Stimulated activated CD4-positive, alpha-beta T cell treated with anti-CD3 and anti-CD28 coated beads, TNF-alpha, amount 100 ng/mL, for 48 hours (primary cell): ENCODE data around the gene FRMD1.
"Not testable (repeated sequence)": the region's sequence is repeated elsewhere in the genome, so short reads cannot be mapped to it uniquely, and the experiment has no call there.

Source experiments
- DNase-seq, 3 donors: peaks; one replicate each; pipeline ENCODE4 v3.0.0-alpha.2; 2020; ENCODE audit warnings: low read depth in 3 of 3

Gene FRMD1

DNA sequence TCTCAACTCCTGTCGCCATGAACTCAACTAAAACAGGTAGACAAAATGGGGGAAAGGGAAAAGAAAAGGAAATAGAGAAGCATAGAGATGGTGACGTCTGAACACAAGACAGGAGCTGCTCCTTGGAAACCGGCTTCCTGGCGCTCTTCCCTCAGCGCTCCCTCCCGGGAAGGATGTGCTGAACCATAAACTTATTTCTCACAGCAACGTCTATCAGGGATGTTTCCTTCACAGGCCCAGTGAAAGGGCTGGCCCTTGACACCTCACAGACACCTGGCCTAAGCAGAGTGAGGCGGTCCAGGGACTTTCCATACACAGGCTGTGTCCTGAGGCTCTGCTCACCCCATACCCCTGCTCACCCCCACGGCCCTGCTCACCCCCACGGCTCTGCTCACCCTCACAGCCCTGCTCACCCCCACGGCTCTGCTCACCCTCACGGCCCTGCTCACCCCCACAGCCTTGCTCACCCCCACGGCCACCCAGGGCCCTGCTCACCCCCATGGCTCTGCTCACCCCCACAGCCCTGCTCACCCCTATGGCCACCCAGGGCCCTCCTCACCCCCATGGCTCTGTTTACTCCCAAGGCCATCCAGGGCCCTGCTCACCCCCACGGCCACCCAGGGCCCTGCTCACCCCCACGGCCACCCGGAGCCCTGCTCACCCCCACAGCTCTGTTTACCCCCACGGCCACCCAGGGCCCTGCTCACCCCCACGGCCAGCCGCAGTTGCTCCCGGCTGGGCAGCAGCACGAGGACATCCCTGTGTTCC is 653 bp downstream of the FRMD1 start:
- DNase-seq, result no peak

DNA sequence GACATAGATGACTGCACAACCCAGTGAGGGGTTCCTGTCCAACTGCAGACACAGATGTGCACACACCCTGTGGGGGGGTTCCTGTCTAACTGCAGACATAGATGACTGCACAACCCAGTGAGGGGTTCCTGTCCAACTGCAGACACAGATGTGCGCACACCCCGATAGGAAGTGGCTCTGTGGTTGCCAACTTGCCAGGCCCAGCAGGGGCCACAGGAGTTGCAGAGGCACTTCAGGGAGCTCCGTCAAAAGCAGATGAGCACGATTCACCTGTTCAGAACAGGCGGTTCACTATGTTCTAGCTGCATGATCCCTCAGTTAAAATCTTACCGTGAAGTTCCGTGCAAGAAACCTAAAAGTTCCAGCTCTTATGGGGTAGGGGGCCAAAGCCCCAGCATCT is 1.6 kb downstream of the FRMD1 start:
- DNase-seq, result not testable (repeated sequence)

DNA sequence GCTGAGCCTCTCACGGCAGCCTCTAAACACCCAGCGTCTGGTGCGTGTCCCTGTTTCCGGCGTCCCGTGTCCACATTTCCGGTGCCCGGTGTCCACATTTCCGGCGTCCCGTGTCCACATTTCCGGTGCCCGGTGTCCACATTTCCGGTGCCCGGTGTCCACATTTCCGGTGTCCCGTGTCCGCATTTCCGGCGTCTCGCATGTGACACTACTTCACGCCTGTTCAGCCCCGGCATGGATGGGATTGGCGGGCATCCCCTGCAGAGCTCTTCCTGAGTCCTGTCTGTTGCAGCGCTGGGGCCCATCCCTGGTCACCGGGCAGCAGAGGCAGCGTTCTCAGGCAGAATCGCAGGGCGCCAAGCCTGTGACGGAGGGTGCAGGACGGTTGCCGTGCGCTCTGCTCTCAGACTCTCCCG is 3.2 kb downstream of the FRMD1 start:
- no peak for DNase-seq

DNA sequence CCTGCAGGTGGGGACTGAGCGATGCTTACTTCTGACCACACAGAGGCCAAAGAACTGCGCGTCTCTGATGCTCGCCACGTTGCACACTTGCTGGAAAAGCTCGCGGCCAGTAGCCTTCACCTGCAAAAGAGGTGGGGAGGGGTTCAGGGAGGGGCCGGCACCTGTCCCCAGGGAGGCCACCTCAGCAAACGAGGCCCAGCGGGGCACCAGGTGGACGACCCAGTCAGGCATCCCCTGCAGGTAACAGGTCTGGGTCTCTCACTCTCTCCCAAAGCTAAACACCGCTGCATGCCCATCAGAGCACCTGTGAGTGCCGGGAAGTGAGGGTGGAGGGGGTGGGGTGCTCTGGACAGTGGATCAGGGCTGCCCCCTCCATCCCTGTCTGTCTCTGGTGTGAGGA is 3.8 kb downstream of the FRMD1 start:
- DNase-seq, result no peak

DNA sequence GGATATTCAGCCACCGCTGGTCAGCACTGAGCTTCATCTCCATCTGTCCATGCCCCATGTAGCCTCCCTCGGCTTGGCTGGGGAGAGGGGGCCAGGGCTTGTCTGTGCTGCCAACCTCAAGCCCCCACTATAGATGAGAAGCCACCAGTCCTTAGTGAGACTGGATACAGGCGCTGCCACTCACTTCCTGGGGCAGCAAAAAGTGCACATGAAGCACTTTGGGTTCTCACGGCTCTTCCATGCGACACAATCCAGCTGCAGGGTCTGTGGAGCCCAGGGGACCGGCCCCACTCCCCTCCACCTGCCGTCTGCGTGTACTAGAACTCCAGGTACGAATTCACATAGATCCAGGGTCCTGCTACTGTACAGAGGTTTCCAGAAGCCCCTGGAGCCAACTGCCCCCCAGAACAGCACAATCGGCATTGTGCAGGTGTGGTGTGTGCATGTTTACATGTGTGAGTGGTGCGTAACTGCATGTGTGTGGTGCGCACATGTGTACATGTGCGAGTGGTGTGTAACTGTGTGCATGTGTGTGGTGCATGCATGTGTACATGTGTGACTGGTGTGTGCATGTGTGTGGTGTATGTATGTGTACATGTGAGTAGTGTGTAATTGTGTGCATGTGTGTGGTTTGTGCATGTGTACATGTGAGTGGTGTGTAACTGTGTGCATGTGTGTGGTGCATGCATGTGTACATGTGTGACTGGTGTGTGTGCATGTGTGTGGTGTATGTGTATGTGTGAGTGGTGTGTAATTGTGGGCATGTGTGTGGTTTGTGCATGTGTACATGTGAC is 4.9 kb downstream of the FRMD1 start:
- no peak for DNase-seq

DNA sequence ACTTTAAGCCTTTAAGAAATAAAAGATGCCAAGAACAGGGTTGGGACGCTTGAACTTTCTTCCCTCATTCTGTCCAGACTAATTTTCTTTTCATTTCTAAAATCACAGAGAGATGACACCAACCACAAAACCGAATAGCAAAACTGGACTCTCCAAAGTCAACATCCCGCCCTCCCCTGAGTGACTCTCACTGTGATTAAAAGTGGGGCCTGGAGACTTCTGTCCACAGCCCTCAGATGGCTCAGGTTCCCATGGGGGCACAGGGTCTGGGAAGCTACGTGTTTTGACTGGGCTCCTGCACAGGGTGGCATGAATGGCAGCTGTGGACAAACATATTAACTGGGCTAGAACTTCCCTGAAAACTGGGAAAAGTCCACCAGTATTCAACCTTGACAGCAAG is 6.3 kb downstream of the FRMD1 start:
- DNase-seq, result no peak

DNA sequence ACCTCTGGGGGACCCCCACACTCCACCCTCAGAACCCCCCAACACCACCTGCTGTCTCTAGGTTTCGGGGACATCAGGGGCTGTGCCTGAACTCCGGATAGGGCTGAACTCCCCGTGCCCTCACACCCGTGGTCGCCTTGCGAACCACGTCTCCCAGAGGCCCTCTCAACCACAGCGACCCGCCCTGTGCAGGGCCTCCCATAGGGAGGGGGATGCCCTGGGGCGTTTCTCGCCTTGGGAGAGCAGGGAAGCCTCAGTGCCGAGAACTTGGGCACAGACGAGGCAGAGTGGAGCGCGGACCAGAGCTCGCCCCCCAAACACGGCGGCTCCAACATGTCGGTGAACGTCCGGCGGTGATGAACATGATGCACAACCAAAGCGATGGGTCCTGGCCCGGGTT is 6.8 kb downstream of the FRMD1 start:
- DNase-seq, result no peak

DNA sequence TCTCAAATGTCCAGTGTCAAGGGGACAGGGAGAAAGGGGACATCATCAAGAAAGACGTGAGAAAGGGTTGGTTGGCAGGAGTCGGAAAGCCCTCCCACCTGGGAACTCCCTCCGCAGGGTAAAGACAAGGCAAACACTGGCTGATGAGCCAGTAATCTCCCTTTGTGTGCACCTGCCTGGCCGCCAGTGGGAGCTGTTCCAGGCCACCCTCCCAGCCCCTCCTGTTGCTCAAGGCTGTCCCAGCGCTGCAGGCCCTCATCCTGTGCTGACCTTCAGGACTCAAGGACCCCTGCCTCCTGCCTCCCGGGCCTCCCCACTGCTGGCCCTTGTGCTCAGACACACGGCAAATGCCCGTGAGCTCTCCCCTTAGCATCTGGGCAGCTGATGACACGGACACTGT is 7.4 kb downstream of the FRMD1 start:
- DNase-seq, result no peak

DNA sequence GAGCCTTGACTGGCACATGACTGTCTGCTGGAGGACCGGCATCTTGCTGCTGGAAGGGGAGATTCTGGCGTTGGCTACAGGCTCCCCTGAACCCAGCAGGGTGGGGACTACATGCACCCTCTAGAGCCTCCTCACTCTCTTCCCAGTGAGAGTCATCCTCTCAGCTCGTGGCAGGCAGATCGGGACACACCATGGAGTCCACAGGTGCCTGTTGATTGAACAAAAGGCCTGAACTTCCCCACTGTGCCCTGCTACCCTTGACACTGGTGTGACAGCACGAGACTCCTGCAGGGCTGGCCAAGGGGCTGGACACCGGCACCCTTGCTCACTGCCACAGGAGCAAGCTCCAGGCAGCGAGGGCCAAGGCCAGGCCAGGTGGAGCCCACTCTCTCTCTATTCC is 8.2 kb downstream of the FRMD1 start:
- DNase-seq, result no peak

DNA sequence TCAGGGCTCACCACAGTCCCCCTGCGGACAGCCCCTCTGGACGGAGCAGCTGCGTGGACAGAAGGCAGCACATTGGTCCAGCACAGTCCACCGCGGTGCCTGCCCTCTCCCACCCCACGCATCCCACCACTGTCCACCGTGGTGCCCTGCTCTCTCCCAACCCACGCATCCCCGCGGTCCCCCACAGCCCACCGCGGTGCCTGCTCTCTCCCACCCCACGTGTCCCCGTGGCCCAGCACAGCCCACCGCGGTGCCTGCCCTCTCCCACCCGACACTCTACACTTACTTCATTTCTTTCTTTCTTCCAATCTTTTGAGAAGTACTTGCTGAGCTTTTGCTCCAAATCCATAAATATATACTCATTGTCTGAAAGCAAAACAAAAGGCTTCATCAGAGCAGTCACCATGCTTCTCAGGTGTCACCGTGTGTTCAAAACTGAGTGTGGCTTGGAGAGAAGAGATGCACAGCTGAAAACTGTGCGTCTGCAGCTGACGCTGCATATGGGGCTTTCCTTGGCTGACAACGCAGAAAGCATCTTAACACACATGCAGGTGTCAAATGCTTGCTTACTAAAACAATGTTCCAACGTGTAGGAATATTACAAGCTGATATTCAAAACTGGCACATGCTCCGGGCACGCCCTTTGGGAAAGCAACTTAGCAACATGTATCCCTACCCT is 11.8 kb downstream of the FRMD1 start:
- DNase-seq, result no peak

DNA sequence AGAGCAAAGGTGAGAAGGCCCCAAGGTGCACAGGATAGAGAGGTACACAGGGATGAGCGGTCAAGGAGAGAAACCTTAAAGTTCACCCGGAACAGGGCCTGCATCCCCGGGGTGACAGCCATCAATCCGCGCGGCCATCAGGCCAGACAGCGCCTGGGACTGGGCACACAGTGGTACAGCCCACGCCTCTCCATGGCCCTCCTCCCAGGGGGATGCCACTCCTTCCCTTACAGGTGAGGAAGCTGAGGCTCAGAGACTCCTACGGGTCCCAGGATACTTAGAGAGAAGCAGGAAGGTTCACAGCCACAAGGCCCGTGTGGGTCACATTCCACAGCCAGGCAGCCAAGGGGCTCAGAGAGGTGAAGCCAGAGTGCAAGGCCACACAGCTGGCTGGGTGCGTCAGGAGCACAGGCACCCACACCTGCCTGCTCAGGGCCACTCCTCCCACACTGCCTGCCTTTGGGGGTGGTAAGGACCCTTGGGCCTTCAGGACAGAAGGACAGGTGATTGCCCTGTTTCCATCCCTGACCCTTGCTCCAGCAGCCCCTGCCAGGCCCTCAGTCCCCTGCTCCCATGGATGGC is 14.7 kb downstream of the FRMD1 start:
- DNase-seq, result no peak

DNA sequence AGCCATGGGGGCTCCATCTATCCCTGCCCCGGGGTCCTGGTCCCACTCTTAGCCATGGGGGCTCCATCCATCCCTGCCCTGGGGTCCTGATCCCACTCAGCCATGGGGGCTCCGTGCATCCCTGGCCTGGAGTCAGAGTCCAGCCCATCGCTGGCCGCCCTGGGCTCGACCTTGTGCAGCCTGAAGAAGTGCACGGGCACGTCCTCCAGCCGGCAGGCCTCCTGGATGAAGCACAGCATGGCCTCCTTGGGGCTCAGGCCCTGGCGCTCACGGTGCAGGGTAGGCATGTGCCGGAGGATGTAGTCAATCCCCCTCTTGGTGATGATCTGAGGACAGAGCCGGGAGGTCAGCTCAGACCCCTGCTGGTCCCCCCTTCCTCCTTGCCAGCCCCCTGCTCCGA is 15.6 kb downstream of the FRMD1 start:
- no peak for DNase-seq

DNA sequence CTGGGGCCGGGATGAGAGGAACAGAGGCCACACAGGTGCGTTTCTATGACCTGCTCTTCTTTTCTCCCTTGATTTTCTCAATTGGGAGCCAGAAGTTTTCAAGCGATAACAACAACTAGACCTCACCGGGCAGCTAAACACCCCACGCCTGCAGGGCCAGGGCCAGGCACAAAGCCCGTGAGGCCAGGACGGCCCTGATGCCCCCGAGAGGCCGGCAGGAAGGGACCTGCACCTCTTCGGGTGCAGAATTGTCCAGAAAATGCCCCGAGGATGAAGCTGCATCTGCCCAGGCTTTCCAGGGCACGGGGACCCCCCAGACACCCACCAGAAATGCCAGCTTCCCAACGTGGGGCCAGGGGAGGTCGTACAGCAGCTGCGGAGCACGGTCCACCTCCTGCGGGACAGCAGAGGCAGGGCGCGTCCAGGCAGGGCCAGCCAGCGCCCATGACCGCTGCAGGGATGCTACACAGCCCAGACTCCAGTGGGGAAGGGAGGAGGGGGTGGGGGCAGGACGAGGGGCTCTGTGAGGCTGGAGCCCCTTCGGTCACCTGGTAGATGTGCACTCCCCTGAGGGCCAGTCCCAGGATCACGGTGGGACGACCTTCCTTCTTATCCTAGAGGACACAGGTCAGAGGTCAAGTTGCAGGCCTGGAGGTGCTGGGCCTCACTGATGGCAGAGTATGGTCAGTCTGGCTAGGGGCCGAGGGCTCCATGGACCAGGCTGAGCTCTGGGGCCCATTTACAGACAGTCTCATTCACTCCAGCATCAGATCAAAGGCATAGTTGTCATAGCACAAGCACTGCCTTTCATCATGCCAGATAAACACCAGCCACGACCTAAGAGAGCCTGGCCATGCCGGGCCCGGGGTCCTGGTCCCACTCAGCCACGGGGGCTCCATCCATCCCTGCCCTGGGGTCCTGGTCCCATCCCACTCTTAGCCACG is 16.4 kb downstream of the FRMD1 start:
- DNase-seq, result no peak

DNA sequence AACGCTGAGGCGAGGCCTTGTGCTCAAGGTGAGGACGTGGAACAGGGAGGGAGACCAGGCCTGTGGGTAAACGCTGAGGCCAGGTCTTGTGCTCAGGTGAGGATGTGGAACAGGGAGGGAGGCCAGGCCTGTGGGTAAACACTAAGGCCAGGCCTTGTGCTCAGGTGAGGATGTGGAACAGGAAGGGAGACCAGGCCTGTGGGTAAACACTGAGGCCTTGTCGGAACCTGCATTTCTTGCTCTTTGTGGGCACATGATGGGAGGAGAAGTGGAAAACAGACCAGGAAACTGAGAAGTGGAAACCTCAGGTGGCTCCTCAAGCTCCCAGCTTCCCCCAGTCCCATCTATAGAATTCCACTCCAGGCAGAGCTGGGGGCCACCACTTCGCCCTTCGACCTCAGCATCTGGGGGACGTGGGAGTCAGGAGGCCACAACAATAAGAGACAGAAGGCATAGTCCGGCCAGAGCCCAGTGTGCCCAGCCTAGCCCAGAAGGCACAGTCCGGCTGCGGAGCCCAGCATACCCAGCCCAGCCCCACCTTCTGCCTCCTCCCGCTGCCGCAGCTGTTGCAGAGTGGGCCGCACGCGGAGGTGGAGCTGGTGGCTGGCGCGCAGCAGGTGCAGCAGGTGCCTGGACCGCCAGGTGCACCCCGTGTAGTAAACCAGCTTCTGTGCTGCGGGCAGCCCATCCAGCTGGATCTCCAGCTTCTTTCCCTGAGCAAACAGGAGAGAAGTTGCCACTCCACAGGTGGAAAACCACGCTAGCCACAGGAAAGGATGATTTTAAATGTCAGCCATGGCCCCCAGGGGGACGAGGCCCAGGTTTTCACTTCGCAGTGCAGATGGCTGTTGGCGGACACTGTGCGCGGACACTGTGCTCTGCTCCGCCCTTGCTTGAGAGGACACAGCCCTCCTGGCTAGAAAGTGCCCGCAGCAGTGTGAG is 17.5 kb downstream of the FRMD1 start:
- no peak for DNase-seq

DNA sequence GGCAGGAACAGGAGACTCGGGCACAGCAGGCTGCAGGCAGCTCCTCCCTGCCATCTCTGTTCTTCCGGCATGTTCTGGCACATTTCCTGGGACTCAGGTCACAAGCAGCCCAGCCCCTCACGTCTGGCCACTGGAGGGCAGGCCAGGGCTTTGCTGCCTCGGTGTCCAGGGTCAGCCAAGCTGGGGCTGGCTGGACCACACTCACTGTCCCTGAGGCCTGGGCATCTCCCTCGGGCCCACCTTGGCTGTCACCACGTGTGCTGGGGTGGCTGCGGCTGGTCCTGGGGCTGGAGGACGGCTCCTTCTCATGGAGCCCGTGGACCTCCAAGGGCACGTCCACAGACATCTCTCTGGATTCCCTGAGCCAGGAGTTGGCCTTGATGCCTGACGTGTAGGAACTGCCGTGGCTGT is 18.5 kb downstream of the FRMD1 start:
- no peak for DNase-seq

DNA sequence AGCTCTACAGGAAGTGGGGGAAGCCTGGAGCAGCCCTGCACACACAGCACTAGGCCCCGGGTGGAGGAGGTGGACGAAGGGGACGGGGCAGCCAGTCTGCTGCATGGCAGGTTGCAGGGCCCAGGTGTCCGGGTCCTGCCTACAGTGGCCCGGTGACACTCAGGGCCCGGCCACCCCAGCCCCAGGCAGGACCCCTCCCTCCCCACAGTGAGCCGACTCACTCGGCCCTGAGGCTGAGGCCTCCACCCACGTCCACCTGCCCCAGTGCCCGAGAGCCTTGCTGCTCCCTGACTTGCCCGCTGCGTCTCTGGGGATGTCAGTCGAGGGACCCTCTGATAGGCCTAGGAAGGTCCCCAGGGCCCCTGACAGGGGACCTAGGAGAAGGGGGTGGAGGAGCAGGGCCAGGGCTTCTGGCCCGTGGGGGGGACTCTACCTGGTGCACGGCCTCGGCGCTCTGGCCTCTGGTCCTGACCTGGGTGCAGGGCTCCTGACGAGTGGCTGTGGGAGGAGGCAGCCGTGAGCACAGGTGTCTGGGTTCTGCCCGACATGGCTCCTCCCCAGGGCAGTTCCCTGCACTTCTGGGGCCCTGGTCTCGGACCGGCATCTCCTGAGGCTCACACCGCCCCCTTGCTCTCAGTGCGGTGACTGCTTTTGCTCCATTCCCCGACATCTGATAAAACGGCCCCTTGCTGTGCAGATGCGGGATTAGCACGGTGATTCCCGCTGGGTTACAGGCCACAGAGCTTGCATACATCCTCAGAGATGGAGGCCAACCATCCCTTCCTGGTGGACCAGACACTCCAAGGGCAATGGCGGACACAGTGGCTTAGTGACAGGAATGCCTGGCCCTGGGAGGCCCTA is 20.1 kb downstream of the FRMD1 start:
- no peak for DNase-seq

DNA sequence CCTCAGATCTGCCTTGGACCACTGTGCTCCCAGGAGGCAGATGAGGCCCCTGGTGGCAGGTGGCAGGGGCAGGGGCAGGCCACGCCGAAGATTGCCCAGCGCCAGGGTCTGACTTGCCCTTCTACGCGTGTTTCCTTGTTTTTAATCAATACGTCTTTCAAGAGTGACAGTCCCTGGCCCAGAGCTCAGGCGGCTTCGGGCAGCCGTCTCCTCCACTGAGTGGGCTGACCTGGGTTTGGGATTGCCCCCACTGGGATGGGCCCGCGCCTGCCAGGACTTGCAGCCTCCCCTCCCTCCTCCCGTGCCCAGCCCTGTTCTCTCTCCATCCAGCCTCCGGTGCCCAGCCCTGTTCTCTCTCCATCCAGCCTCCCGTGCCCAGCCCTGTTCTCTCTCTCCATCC is 21.2 kb downstream of the FRMD1 start:
- DNase-seq, result no peak

DNA sequence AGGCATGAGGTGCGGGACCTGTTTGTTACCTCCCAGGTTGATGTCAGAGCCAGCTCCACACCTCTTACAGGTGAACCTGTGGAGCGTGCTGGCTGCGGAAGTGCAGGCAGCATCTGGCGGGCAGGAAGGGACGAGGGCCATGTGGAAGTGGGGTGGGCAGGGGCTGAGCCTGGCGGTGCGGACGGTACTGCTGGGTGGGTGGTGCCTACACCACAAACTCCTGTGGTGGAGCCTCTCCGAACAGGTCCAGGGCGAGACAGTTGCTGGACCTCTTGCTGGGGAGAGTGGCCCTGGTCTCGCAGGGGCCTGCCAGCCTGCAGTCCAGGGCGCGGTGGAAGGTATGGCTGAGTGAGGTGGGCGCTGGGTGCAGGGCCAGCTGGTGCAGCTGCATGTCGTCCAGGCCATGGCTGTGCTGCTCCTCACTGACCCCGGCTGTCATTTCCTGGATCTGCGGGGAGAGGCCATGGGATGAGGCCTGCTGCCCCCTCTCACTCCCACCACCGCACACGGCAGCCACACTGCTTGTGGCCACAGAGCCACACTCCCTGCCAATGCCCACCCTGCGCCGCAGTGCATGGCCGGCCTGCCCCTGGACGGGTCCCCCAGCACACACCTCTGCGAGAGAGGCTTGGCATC is 22.0 kb downstream of the FRMD1 start:
- no peak for DNase-seq
